RCC 7860 (cell line): Measurements from ENCODE around the gene SRSF12.
"Not testable (repeated sequence)": the region's sequence is repeated elsewhere in the genome, so short reads cannot be mapped to it uniquely, and the experiment has no call there.

Source experiments
- DNase-seq: peaks from one replicate; pipeline ENCODE4 v3.0.0-alpha.2; 2015; ENCODE audit warnings: low spot score
- FAIRE-seq: peaks from 2 replicates; lab custom pipeline; 2012; peaks lifted over from hg19 to GRCh38; lab: Jason Lieb, UNC

Gene SRSF12

DNA sequence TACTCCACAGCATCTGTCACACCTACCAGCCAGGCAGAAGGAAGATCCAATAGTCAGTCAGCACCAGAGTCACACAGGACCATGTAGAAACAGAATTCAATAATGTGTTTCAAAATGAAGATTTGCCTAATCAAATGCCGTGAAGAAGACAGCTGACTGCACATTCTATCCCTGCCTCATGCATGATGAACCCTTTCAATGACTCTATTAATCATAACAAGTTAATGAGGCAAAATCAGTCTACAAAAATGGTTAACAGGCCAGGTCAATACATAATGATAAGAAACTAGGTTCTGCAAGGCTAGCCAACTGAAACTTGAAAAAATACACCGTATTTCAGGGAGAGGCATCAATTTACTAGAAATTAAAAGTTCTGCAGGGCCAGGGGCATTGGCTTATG, 44.0 kb downstream of the SRSF12 start:
- DNase-seq (no peak), FAIRE-seq (no peak)

DNA sequence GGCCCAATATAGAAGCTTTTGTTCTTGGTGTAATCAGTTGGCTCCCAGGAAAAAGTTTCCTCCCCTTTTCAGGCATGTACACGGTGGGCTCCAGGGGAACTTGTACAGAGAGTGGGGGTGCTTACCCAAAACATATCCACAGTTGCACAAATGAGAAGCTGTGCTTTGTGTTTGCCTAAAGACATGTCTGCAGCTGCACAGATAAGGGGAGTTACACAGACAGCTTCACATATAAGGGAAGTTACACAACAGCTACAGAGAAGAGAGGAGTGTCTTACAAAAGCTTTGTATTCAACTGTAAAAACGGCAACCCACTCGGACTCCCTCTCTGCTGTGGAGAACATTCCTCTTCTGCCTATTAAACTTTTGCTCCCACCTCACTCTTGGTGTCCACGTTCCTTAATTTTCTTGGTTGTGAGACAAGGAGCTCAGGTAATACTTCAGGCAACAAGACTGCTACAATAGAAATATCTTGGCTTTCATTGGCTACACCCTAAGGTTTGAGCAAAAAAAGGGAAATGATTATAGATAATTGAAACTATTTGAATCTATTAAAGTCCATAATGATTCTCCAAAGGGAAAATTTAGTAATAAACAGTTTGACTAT, 44.8 kb downstream of the SRSF12 start:
- DNase-seq: no peak
- FAIRE-seq: no peak

DNA sequence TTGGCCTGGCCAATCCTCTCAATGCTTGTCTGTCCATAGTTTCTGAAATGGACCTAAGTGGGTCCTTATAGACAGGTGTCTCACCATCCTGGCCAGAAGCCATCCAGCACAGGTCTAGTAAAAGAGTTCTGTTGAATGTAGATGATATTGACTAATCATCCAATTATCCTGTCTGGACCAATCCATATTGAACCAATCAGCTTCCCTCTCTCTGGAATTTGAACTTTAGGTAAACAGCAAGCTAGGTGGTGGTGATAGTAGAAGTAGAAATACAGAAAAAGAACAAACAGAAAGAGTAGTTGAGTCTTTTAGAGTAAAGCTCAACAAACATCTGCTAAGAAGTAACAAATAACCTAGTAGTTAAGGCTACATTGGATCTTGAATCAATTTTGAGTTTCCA, 46.8 kb downstream of the SRSF12 start:
- DNase-seq: no peak
- FAIRE-seq: no peak

DNA sequence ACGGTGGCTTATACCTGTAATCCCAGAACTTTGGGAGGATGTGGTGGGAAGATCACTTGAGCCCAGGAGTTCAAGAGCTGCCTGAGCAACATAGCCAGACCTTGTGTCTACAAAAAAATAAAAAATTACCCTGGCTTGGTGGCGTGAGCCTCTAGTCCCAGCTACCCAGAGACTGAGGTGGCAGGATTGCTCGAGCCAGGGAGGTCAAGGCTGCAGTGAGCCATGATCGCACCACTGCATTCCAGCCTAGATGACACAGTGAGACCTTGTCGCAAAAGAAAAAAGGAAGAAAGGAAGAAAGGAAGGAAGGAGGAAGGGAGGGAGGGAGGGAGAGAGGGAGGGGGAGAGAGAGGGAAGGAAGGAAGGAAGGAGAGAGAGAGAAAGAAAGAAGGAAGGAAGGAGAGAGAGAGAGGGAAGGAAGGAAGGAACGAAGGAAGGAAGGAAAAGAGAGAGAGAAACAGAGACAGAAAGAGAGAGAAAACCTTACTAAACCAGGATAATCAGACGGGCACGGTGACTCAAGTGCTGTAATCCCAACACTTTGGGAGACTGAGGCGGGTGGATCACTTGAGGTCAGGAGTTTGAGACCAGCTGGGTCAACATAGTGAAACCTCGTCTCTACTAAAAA, 48.2 kb downstream of the SRSF12 start:
- DNase-seq: no peak
- no peak for FAIRE-seq

DNA sequence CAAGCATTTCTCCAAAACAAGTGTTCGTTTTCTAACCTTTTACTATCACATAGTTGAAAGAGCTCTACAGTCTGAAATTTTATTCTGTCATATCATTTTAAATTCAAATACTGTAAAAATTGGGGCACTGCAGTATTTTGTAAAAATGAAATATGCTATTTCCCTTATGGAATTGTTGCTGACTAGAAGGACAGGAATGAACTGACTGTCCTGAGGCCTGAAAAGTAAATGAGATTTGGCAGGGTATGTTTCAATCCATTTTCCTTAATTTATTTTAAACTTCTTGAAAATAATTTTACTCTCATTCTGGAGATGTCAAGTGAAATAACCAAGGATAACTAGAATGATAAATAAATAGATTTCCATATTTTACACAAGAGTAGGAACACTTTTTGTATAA, 49.2 kb downstream of the SRSF12 start:
- DNase-seq (no peak), FAIRE-seq (no peak)

DNA sequence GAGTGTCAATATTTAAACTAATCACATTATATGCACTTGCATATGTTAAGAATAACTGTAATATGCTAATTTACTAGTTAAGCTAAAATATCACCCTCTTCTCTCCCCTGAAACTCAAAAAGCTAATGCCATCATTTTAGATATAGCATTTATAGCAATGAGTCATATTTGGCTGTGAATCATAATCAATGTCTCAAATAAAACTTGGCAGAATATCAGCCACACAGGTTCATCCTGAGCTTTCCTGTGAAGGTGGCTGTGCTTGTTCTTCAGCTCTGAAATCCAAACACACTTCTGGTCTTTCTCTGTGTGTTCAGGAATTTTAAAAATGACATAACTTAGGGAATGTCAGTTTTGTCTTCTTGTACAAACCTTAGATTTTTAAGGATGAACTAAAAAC, 50.1 kb downstream of the SRSF12 start:
- DNase-seq: no peak
- FAIRE-seq: no peak

DNA sequence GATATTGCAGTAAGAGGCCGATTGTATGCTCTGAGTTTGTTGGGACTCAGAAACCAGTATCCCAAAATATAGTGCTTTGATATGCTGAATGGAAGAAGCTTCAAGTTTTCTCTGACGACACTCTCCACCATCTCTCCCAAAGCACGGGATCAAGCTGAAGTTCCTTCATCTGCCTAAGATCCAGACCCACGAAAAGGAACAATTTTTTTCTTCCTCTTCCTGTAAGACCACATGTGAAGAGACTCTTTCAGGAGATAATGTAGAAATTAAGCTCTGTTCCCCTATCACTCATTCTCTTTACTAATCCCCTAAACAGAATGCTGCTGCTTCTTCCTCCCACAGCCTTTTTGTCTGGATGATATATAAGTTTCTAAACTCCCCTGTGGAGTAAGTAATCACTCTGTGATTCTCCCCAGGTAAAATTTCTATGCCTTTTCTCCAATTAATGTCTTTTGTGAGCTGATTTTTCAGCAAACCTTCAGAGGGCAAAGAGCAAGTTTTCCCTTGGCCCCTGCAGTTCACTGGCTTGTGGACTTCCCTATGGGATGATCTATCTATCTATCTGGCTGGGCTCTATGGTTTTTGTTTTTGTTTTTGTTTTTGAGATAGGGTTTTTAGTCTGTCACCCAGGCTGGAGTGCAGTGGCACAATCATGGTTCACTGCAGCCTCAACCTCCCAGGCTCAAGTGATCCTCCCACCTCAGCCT, 50.8 kb downstream of the SRSF12 start:
- FAIRE-seq (no peak), DNase-seq (no peak)

DNA sequence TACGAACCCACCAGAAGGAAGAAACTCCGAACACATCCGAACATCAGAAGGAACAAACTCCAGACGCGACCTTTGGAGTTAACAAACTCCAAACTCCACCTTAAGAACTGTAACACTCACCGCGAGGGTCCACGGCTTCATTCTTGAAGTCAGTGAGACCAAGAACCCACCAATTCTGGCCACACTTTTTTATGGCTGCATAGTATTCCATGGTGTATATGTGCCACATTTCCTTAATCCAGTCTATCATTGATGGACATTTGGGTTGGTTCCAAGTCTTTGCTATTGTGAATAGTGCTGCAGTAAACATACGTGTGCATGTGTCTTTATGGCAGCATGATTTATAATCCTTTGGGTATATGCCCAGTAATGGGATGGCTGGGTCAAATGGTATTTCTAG, 51.8 kb downstream of the SRSF12 start:
- not testable (repeated sequence) for FAIRE-seq, DNase-seq

DNA sequence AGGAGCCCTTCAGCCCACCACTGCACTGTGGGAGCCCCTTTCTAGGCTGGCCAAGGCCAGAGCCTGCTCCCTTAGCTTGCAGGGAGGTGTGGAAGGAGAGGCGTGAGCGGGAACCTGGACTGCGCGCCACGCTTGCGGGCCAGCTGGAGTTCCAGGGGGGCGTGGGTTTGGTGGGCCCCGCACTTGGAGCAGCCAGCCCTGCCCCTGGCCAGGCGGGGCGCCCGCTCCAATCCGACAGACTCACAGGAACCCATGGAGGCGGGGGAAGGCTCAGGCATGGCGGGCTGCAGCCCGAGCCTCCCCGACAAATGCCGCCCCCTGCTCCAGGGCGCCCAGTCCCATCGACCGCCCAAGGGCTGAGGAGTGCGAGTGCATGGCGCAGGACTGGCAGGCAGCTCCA, 52.9 kb downstream of the SRSF12 start:
- DNase-seq, FAIRE-seq: not testable (repeated sequence)

DNA sequence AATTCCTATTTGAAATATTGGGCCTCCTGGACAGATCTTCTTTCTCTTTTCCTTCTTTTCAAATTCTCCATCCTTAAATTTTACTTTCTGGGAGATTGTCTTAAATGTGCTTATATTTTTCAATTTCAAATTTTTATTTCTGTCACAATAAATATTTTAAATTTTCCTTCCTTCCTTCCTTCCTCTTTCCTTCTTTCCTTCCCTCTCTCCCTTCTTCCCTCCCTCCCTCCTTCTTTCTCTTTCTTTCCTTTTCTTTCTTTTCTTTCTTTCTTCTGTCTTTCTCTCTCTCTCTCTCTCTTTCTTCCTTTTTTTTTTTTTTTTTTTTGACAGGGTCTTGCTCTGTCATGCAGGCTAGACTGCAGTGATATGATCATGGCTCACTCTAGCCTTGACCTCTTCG, 54.0 kb downstream of the SRSF12 start:
- DNase-seq (no peak), FAIRE-seq (no peak)

DNA sequence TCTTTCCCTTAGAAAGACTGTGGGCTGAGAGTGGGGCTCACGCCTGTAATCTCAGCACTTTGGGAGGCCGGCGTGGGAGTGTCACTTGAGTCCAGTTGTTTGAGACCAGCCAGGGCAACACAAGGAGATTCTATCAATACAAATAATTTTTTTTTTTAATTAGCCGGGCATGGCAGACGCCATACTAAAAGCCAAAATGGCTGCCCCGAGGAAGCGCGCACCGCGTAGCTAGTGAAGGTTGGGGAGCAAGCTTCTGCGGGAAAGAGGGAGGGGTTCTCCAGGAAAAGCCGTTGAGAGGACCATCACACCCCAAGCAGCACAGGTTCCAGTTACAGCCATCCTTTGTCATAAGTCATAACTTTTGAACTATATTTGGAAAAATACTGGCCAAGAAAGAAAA, 58.6 kb downstream of the SRSF12 start:
- FAIRE-seq (no peak), DNase-seq (no peak)

DNA sequence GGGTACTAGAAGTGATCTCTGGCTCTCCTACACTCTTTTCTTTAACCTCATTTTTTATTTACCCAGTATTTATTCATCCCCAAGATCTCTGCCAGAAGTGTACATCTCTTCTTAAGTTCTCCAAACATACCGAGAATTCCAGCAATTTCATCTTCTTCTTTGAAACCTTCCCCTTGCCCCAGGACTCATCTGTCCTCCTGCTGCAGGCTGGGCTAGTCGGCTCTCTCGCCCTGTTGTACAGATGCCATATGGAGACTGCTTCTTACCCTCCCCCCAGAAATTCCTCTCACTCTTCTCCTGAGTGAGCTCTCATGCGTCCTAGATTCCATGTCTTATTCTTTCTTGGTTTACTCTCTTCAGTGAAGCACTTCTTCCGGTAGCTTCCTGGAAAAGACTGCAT, 59.2 kb downstream of the SRSF12 start:
- FAIRE-seq: no peak
- DNase-seq: no peak

DNA sequence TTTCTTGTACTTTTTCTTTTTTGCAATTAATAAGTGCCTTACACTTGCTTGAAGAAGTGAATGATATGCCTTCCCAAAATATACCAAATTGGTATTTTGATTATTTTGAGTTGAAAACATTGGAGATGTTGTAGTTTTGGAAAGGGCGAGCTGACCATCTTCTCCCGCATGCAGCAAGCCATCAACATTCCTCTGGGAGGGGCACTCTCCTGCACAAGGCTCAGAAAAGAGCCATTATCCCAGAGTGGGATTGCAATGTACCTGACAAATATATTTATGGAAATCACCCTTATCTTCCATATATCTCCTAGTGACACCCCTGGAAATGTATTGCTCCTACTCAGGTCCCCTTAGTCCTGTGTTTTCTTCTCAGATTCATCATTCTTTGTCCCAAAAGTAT, 60.1 kb downstream of the SRSF12 start:
- FAIRE-seq (no peak), DNase-seq (no peak)

DNA sequence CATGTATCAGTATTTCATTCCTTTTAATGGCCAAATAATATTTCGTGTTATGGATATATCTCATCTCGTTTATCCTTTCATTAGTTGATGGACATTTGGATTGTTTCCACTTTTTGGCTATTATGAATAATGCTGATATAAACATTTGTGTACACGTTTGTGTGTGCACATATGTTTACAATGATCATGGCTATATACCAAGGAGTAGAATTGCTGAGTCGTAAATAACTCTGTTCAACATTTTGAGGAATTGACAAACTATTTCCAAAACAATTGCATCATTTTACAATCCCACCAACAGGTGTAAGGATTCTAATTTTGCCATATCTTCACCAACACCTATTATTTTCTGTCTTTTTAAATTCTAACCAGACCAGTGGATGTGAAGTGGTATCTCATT, 63.7 kb downstream of the SRSF12 start:
- FAIRE-seq (no peak), DNase-seq (no peak)

DNA sequence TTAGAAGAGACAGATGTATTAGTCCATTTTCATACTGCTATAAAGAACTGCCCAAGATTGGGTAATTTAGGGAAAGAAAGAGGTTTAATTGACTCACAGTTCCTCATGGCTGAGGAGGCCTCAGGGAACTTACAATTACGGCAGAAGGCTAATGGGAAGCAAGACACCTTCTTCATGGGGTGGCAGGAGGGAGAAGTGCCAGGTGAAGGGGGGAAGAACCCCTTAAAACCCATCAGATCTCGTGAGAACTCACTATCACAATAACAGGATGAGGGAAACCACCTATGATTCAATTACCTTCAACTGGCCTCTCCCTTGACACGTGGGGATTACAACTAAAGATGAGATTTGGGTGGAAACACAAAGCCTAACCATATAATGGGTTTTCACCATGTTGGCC, 66.2 kb downstream of the SRSF12 start:
- DNase-seq (no peak), FAIRE-seq (no peak)

DNA sequence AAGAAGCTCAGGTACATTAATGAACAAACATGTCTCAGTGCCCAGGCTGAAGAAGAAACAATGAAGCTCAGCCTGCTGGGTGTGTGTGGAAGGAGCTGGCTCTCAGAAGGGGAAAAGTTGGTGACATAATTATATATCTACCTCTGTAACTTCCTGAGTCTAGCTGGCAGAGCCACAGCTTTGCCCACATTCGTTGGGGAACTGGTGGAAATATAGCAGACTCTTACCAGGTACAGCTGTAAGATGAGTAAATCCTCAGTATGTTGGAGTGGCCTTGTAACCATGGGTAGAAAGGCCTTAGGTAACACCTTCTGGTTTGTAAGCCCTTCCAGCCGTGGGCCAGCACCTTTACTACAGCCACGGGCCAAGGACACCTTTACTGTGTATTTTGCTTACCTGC, 67.2 kb downstream of the SRSF12 start:
- FAIRE-seq: no peak

DNA sequence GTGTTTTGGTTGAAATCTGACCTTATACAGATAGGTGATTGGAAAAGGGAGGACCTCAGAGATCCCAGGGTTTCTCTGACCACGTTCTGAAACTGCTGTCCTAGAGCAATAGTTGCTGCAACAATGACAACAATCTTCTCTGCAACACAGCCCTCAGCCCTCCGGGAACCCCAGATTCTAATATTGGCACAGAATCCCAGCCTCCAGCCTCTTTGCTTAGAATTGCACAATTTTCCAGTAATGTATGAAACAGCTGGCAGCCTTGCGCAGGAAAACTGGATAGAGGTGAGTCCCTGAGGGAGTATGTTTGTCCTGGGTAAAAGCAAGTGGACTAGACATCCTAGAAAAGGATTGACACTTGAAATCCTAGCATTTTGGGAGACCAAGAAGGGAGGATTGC, 67.7 kb downstream of the SRSF12 start:
- DNase-seq: no peak
- FAIRE-seq: no peak

More for the DNA sequence above, 67.2 kb downstream of the SRSF12 start:
- no peak for DNase-seq

DNA sequence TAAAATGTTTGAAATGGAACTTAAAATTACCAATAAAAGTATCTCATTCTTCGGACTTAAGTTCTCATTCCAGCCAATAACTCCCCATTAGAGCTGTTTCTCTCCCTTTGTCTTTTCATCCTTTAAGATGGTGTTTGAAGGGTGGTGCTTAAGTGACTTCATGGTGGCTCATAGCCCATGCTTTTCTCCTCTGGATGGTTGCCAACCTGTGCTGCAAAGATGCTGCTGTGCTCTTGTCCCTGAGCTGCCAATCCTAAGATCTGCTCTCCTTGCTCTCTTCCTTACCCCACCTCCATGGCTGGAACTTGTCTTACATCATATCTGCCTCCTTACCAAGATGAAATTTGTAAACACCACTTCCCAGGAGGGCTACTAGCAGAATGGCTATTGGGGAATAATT, 68.9 kb downstream of the SRSF12 start:
- DNase-seq (peak; percentile 22), FAIRE-seq (no peak)

DNA sequence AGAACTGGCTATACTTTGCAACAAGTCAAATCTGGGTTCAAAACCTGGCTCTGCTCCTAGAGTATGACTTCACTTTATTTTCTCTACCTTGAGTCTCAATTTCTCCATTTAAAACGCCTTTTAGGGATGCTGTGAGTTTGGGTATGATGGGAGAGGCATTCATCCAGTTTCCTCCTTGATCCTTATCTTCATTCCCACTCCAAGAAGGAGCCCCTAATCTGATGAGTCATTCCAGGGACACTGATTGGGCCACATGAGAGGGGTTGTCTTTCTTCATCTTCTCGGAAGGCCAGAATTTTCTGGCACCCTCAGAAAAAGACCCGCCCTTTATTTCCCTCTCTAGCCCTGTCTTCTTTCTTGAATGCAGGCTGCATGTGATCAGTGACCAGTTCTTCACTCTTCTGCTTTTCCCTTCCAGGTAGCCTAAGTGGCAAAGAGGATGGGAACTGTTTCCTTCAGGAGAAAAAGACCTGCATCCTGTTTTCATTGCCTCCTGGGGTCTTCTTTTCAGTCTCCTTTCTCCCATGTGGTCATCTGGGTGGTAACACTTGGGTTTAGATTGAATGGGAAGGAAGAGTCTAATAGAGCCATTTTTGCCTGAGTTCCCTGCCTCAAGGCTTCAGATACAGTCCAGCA, 69.5 kb downstream of the SRSF12 start:
- no peak for DNase-seq

DNA sequence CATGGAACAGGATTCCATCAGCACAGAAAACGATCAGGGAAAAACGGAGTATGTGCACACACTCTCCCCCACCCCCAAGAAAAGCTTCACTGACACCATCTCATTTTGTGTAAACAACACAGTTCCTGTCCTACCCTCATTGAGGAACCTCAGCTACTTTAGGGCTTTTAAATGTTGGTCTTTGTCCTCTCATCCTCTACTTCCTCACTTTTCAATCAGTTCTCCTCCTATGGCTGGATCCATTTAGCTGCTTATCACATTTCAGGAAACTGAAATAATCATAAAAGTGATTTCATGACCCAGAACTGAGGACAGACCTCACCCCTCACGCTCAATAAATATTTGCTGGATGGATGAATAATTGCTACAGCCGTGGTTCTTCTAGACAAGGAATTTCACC, 70.4 kb downstream of the SRSF12 start:
- FAIRE-seq (no peak), DNase-seq (no peak)

More for the DNA sequence above, 69.5 kb downstream of the SRSF12 start:
- FAIRE-seq: no peak
